MCF 10A (cell line): ENCODE measurements around the gene LRRC74A. TPM values are rescaled to one million over a fixed set of nuclear protein-coding genes. Genes with fewer than 3 reads are reported as not detected.

ENCODE experiments used
- BruUV-seq: library from RNA; stranded (reverse); fragments of 400-500 nt; replicated peaks from 2 replicates; lab custom pipeline; 2021; lab: Mats Ljungman, UMichigan
- CTCF ChIA-PET: fragments of 300-600 bp; sonication (Branson Sonifier 250); formaldehyde crosslinking; extraction: SDS; loops from one replicate; lab custom pipeline; 2021; ENCODE audit warnings: antibody characterized with exemption, inconsistent platforms; lab: Yijun Ruan, JAX
- POLR2A ChIA-PET: fragments of 300-600, 350-650 bp; sonication (Branson Sonifier 250); formaldehyde crosslinking; extraction: SDS; loops from one replicate; lab custom pipeline; 2020; ENCODE audit warnings: antibody characterized with exemption, inconsistent platforms; lab: Yijun Ruan, JAX
- DNase-seq: peaks from one replicate; pipeline ENCODE4 v3.0.0-alpha.2; 2018; ENCODE audit not compliant: unreplicated experiment
- H3K27ac Mint-ChIP-seq: one replicate; pipeline ENCODE4 v1.8.0; 2022; ENCODE audit warnings: mild to moderate bottlenecking, low read depth, mixed read lengths; ENCODE audit not compliant: unreplicated experiment
- H3K27me3 Mint-ChIP-seq: one replicate; pipeline ENCODE4 v1.8.0; 2022; ENCODE audit warnings: mixed read lengths; ENCODE audit not compliant: insufficient read depth, unreplicated experiment
- H3K36me3 Mint-ChIP-seq: one replicate; pipeline ENCODE4 v1.8.0; 2022; ENCODE audit warnings: mild to moderate bottlenecking, moderate library complexity, mixed read lengths; ENCODE audit not compliant: insufficient read depth, unreplicated experiment
- H3K4me1 Mint-ChIP-seq: one replicate; pipeline ENCODE4 v1.8.0; 2022; ENCODE audit warnings: mixed read lengths; ENCODE audit not compliant: insufficient read depth, unreplicated experiment
- H3K4me3 Mint-ChIP-seq: one replicate; pipeline ENCODE4 v1.8.0; 2022; ENCODE audit warnings: mild to moderate bottlenecking, moderate library complexity, mixed read lengths; ENCODE audit not compliant: unreplicated experiment
- H3K9me3 Mint-ChIP-seq: one replicate; pipeline ENCODE4 v1.8.0; 2022; ENCODE audit warnings: mixed read lengths; ENCODE audit not compliant: unreplicated experiment
- intact Hi-C: fragments of 100-400 bp; cut with micrococcal nuclease; formaldehyde crosslinking; loops from 2 replicates; pipeline ENCODE4 v1.14.1; 2022
- total RNA-seq: library from RNA; stranded (reverse); gene quantifications from 2 replicates; pipeline ENCODE4 v1.2.3, GENCODE V29; 2022
- TF ChIP-seq, protein P1 (sequence below): fragments of 200-600 bp; IDR thresholded peaks from one replicate; pipeline ENCODE4 v1.8.0; 2022; ENCODE audit warnings: antibody characterized with exemption, mild to moderate bottlenecking; ENCODE audit not compliant: unreplicated experiment

LRRC74A gene
- total RNA-seq, 1 experiment from 2014 or later: not detected

DNA sequence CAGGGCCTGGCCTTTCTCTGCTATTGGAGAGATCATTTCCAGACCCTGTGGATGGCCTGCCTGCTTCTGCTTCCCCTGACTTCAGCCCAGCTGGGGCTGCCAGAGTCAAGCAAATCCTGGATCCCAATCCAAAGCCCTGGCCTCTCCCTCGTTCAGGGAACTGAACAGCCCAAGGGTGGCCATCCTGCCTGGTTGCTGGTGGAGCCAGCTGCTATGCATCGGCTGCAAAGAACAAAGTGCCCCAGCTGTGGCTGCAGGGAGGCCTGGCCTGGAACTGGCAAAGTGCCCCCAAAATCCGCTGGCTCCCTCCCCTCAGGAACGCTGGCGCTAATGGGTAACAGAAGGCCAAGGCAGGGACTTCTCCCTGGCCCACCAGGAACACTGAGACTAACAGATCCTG lies 56.4 kb downstream of the LRRC74A start:
- CTCF ChIA-PET: interaction anchor here (1.2 to 13.5 kb wide), 3 partner anchors 10 to 190 kb away, joined by 3 to 523 read pairs (median 12); no protein-coding TSS in a partner anchor

GRCh38 chr14:76883447-76883846 lies 57.2 kb downstream of the LRRC74A start:
- TF ChIP-seq, protein P1, sequence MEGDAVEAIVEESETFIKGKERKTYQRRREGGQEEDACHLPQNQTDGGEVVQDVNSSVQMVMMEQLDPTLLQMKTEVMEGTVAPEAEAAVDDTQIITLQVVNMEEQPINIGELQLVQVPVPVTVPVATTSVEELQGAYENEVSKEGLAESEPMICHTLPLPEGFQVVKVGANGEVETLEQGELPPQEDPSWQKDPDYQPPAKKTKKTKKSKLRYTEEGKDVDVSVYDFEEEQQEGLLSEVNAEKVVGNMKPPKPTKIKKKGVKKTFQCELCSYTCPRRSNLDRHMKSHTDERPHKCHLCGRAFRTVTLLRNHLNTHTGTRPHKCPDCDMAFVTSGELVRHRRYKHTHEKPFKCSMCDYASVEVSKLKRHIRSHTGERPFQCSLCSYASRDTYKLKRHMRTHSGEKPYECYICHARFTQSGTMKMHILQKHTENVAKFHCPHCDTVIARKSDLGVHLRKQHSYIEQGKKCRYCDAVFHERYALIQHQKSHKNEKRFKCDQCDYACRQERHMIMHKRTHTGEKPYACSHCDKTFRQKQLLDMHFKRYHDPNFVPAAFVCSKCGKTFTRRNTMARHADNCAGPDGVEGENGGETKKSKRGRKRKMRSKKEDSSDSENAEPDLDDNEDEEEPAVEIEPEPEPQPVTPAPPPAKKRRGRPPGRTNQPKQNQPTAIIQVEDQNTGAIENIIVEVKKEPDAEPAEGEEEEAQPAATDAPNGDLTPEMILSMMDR: no peak
- H3K9me3 Mint-ChIP-seq: no peaks in the 10 kb centered on the region
- no peak overlapping the region for H3K27ac Mint-ChIP-seq
- ChIA-PET POLR2A (interaction anchor here (0.6 kb wide), 1 partner anchor 112 kb away, joined by 3 read pairs; no protein-coding TSS in a partner anchor), CTCF (interaction anchor here (0.7 to 7.2 kb wide), 4 partner anchors 8 to 212 kb away, joined by 3 to 58 read pairs (median 4); no protein-coding TSS in a partner anchor)
- intact Hi-C loops: no loop called here
- H3K4me3 Mint-ChIP-seq: no peak overlapping the region
- no TSS peak for BruUV-seq
- no peaks in the 10 kb centered on the region for H3K27me3 Mint-ChIP-seq
- DNase-seq: no peak
- H3K36me3 Mint-ChIP-seq: no peaks in the 10 kb centered on the region
- H3K4me1 Mint-ChIP-seq: no peaks in the 10 kb centered on the region

More for the DNA sequence above, 56.4 kb downstream of the LRRC74A start:
- Mint-ChIP-seq H3K27me3 (no peaks in the 10 kb centered on the region), H3K4me1 (no peaks in the 10 kb centered on the region), H3K27ac (no peak overlapping the region), H3K9me3 (no peaks in the 10 kb centered on the region), H3K36me3 (no peaks in the 10 kb centered on the region), H3K4me3 (no peak overlapping the region)
- TF ChIP-seq, protein P1: no peak
- POLR2A ChIA-PET: interaction anchor here (1.3 kb wide), 1 partner anchor 35 kb away, joined by 3 read pairs; no protein-coding TSS in a partner anchor
- intact Hi-C loops: no loop called here
- DNase-seq: no peak
- no TSS peak for BruUV-seq

- intact Hi-C loops: no loop called here
Observed at GRCh38 chr14:76884394-76884793, 58.2 kb downstream of the LRRC74A start.

GRCh38 chr14:76884853-76885276 lies 58.7 kb downstream of the LRRC74A start:
- Mint-ChIP-seq H3K27me3 (no peaks in the 10 kb centered on the region), H3K9me3 (no peaks in the 10 kb centered on the region), H3K4me3 (no peak overlapping the region), H3K4me1 (no peaks in the 10 kb centered on the region), H3K27ac (no peak overlapping the region), H3K36me3 (no peaks in the 10 kb centered on the region)
- TF ChIP-seq, protein P1: no peak
- CTCF ChIA-PET: interaction anchor here (0.7 to 7.2 kb wide), 4 partner anchors 9 to 1368 kb away, joined by 3 to 58 read pairs (median 7); no protein-coding TSS in a partner anchor
- intact Hi-C loops: no loop called here
- no TSS peak for BruUV-seq
- no peak for DNase-seq
- POLR2A ChIA-PET: interaction anchor here (0.7 kb wide), 1 partner anchor 238 kb away, joined by 3 read pairs; no protein-coding TSS in a partner anchor

More at GRCh38 chr14:76884394-76884793, 58.2 kb downstream of the LRRC74A start:
- POLR2A ChIA-PET: interaction anchor here (0.6 kb wide), 1 partner anchor 113 kb away, joined by 3 read pairs; no protein-coding TSS in a partner anchor
- Mint-ChIP-seq H3K4me3 (no peak overlapping the region), H3K27ac (no peak overlapping the region), H3K27me3 (no peaks in the 10 kb centered on the region), H3K4me1 (no peaks in the 10 kb centered on the region), H3K9me3 (no peaks in the 10 kb centered on the region), H3K36me3 (no peaks in the 10 kb centered on the region)
- DNase-seq: no peak
- TF ChIP-seq, protein P1: no peak
- CTCF ChIA-PET: interaction anchor here (0.7 to 7.2 kb wide), 5 partner anchors 9 to 1368 kb away, joined by 3 to 58 read pairs (median 3); no protein-coding TSS in a partner anchor
- BruUV-seq: no TSS peak
